GM23248 (cell line): ENCODE results near the gene ANKRD13C.

Source experiments
- EZH2 ChIP-seq: fragments of 200-600 bp; sonication (generic); IDR thresholded peaks from 2 replicates; pipeline ENCODE4 v1.6.1; 2018; ENCODE audit warnings: antibody characterized with exemption, mild to moderate bottlenecking; ENCODE audit not compliant: insufficient read depth, poor library complexity, severe bottlenecking
- EZH2phosphoT487 ChIP-seq: fragments of 200-600 bp; sonication (generic); IDR thresholded peaks from 2 replicates; pipeline ENCODE4 v1.6.1; 2018; ENCODE audit warnings: antibody characterized with exemption, moderate library complexity, mild to moderate bottlenecking, low read depth; ENCODE audit not compliant: insufficient read depth

GRCh38 chr1:70295749-70296148, 58.8 kb downstream of the ANKRD13C start:
- TF ChIP-seq EZH2phosphoT487 (no peak), EZH2 (no peak)
